DND-41 (cell line): ENCODE measurements around the gene CDC6.

Source experiments
- ATAC-seq: fragments of 200-7000 bp; cut with Tn5 transposase; 3 replicates; pipeline ENCODE4 v1.9.1; 2021; ENCODE audit warnings: low read depth; ENCODE audit not compliant: insufficient read depth
- DNase-seq: peaks from one replicate; pipeline ENCODE4 v3.0.0-alpha.2; 2020
- H2AFZ ChIP-seq: 2 replicates; pipeline ENCODE4 v1.6.0; 2012; ENCODE audit warnings: low read depth, low read length
- H3K27ac ChIP-seq: 2 replicates; pipeline ENCODE4 v1.5.1; 2012; ENCODE audit warnings: low read length, inconsistent platforms
- H3K27me3 ChIP-seq: fragments of 200-600 bp; sonication (generic); 2 replicates; pipeline ENCODE4 v1.6.0; 2012; ENCODE audit warnings: low read length, mild to moderate bottlenecking, inconsistent platforms; ENCODE audit not compliant: insufficient read depth, poor library complexity
- H3K36me3 ChIP-seq: 2 replicates; pipeline ENCODE4 v1.5.1; 2012; ENCODE audit warnings: low read length, inconsistent platforms; ENCODE audit not compliant: insufficient read depth
- H3K4me1 ChIP-seq: 2 replicates; pipeline ENCODE4 v1.5.1; 2012; ENCODE audit warnings: mild to moderate bottlenecking, low read length; ENCODE audit not compliant: insufficient read depth
- H3K4me2 ChIP-seq: 2 replicates; pipeline ENCODE4 v1.6.0; 2012; ENCODE audit warnings: mild to moderate bottlenecking, moderate library complexity, low read length, inconsistent platforms; ENCODE audit not compliant: insufficient read depth
- H3K4me3 ChIP-seq, 2 experiments: fragments of 200-600 bp in 1 of 2; shearing (Covaris generic) in 1 of 2; 2 replicates each; pipeline ENCODE4 v1.5.1; 2012 to 2016; ENCODE audit warnings: inconsistent platforms in 2 of 2, low read length in 2 of 2, mild to moderate bottlenecking in 2 of 2, low read depth in 1 of 2, moderate library complexity in 1 of 2
- H3K79me2 ChIP-seq: 2 replicates; pipeline ENCODE4 v1.6.0; 2012; ENCODE audit warnings: low read length, inconsistent platforms; ENCODE audit not compliant: insufficient read depth
- H3K9ac ChIP-seq: 2 replicates; pipeline ENCODE4 v1.6.0; 2012; ENCODE audit warnings: low read depth, mild to moderate bottlenecking, inconsistent platforms, low read length, moderate library complexity
- H3K9me3 ChIP-seq: 2 replicates; pipeline ENCODE4 v1.5.1; 2012; ENCODE audit warnings: low read length, moderate library complexity, mild to moderate bottlenecking, inconsistent platforms; ENCODE audit not compliant: insufficient read depth, severe bottlenecking
- H4K20me1 ChIP-seq: 2 replicates; pipeline ENCODE4 v1.6.0; 2012; ENCODE audit warnings: low read length; ENCODE audit not compliant: insufficient read depth
- CTCF ChIP-seq: IDR thresholded peaks from 2 replicates; pipeline ENCODE4 v1.5.1; 2012; ENCODE audit warnings: borderline replicate concordance, low read length, moderate library complexity, mild to moderate bottlenecking; ENCODE audit not compliant: poor library complexity, severe bottlenecking; ENCODE audit errors: extremely low read depth
- EZH2 ChIP-seq: IDR thresholded peaks from 3 replicates; pipeline ENCODE4 v1.6.1; 2012; ENCODE audit warnings: borderline replicate concordance, low read depth, mild to moderate bottlenecking, moderate library complexity, low read length, inconsistent platforms; ENCODE audit not compliant: severe bottlenecking

Gene CDC6

GRCh38 chr17:40330850-40331470 lies 43.3 kb downstream of the CDC6 start:
- Histone ChIP-seq H3K79me2 (0 out of 2 replicates have a peak, but pooled peaks cover 3% of the 10 kb centered on the region), H3K4me3 (no peak overlapping the region), H3K9ac (no peak overlapping the region), H3K27me3 (no peaks in the 10 kb centered on the region), H3K4me2 (no peak overlapping the region), H3K4me1 (peaks cover 18% of the 10 kb centered on the region), H3K27ac (no peak overlapping the region), H3K36me3 (peaks cover 8% of the 10 kb centered on the region; the same call in 1 of the 2 replicates), H4K20me1 (peaks cover 20% of the 10 kb centered on the region), H3K9me3 (no peaks in the 10 kb centered on the region), H2AFZ (no peak overlapping the region)
- no peak for TF ChIP-seq EZH2
- no peak for TF ChIP-seq CTCF
- ATAC-seq: no peak
- no peak for DNase-seq

- Histone ChIP-seq H3K9me3 (no peaks in the 10 kb centered on the region), H3K4me1 (peaks cover 9% of the 10 kb centered on the region), H3K4me2 (no peak overlapping the region), H3K27me3 (no peaks in the 10 kb centered on the region), H2AFZ (no peak overlapping the region), H3K27ac (no peak overlapping the region), H4K20me1 (peaks cover 14% of the 10 kb centered on the region), H3K79me2 (no peaks in the 10 kb centered on the region), H3K36me3 (peaks cover 8% of the 10 kb centered on the region; the same call in 1 of the 2 replicates), H3K4me3 (no peak overlapping the region), H3K9ac (no peak overlapping the region)
- TF ChIP-seq EZH2 (no peak), CTCF (no peak)
- ATAC-seq (no peak), DNase-seq (no peak)
Measured at GRCh38 chr17:40331743-40332641, 44.3 kb downstream of the CDC6 start.

DNA sequence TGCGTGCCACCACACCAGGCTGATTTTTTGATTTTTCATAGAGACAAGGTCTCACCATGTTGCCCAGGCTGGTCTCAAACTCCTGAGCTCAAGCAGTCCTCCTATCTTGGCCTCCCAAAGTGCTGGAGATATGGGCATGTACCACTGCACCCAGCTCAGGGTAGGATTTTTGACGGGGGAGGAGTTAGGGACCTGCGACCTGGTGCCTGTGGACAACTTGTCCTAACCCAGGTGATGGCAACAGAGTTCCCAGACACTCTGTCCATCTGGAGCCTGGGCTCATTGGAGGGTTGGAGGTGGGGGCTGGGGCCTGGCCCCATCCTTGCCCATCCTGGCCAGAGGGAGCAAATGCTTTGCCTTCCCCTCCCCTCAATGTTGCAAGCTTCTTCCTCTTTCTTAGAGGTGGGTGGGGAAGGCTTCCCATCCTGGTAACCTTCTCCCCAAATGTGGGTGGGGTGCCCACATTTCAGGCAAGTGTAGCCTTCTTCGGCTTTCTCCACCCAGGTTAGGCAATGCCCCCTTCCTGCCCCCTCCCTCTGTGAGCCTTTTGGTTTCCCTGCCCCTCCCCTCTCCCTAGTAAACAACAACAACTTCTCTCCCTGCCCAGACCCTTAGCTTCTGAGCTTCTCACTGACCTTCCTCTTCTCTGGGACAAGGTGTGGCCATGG lies 46.2 kb downstream of the CDC6 start:
- Histone ChIP-seq H3K79me2 (no peaks in the 10 kb centered on the region), H2AFZ (no peak overlapping the region), H3K27me3 (no peaks in the 10 kb centered on the region), H3K4me1 (peaks cover 17% of the 10 kb centered on the region), H3K4me2 (no peak overlapping the region), H3K9me3 (no peaks in the 10 kb centered on the region), H3K27ac (no peak overlapping the region), H4K20me1 (peaks cover 4% of the 10 kb centered on the region), H3K36me3 (peaks cover 8% of the 10 kb centered on the region; the same call in 1 of the 2 replicates), H3K9ac (no peak overlapping the region), H3K4me3 (no peak overlapping the region)
- no peak for TF ChIP-seq CTCF
- no peak for DNase-seq
- no peak for ATAC-seq
